Measurements from ENCODE around the gene ECHDC3.

DNA sequence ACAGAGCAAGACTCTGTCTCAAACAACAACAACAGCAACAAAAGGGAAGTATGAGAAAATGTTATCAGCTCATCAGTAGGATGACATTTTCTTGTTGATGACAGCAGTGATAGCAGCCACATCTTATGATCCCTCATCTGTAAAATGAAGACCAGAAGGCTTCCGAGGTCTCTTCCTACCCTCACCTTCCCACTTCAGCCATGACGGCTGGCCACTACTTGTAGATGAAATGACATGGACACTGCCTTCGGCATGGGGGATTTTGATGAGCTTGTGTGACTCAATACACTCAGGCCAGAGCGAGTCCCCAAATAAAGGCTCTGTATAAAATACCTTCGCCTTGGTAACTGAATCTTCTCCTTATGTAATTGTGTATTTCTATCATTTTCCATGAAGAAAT is 6.7 kb downstream of the ECHDC3 start:
- TF ChIP-seq, protein P1, sequence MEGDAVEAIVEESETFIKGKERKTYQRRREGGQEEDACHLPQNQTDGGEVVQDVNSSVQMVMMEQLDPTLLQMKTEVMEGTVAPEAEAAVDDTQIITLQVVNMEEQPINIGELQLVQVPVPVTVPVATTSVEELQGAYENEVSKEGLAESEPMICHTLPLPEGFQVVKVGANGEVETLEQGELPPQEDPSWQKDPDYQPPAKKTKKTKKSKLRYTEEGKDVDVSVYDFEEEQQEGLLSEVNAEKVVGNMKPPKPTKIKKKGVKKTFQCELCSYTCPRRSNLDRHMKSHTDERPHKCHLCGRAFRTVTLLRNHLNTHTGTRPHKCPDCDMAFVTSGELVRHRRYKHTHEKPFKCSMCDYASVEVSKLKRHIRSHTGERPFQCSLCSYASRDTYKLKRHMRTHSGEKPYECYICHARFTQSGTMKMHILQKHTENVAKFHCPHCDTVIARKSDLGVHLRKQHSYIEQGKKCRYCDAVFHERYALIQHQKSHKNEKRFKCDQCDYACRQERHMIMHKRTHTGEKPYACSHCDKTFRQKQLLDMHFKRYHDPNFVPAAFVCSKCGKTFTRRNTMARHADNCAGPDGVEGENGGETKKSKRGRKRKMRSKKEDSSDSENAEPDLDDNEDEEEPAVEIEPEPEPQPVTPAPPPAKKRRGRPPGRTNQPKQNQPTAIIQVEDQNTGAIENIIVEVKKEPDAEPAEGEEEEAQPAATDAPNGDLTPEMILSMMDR (conservative IDR thresholded peaks at IDR 0.05; ENCODE audit: low read length), result no peak
- TF ChIP-seq EZH2phosphoT487 (IDR thresholded peaks at IDR 0.05; ENCODE audit: borderline replicate concordance), result no peak

Data from Loucy (cell line).